Measurements from ENCODE around the gene FAM149A. TPM values are rescaled to one million over a fixed set of nuclear protein-coding genes. Genes with fewer than 3 reads are reported as not detected.

FAM149A gene
- polyA plus RNA-seq, 1 donor (not counting 4 experiments of a cell fraction or from before 2014, with no cell fraction given): 0.41 TPM

- TF ChIP-seq EZH2 (IDR thresholded peaks at IDR 0.05; ENCODE audit: low read length): peak; percentile 27
- TF ChIP-seq, protein P1, sequence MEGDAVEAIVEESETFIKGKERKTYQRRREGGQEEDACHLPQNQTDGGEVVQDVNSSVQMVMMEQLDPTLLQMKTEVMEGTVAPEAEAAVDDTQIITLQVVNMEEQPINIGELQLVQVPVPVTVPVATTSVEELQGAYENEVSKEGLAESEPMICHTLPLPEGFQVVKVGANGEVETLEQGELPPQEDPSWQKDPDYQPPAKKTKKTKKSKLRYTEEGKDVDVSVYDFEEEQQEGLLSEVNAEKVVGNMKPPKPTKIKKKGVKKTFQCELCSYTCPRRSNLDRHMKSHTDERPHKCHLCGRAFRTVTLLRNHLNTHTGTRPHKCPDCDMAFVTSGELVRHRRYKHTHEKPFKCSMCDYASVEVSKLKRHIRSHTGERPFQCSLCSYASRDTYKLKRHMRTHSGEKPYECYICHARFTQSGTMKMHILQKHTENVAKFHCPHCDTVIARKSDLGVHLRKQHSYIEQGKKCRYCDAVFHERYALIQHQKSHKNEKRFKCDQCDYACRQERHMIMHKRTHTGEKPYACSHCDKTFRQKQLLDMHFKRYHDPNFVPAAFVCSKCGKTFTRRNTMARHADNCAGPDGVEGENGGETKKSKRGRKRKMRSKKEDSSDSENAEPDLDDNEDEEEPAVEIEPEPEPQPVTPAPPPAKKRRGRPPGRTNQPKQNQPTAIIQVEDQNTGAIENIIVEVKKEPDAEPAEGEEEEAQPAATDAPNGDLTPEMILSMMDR (optimal IDR thresholded peaks at IDR 0.05 in 1 of 3, IDR thresholded peaks at IDR 0.05 in 1 of 3, conservative IDR thresholded peaks at IDR 0.05 in 1 of 3; ENCODE audit: extremely low read depth in 1 of 3, insufficient read depth in 2 of 3, low read length in 3 of 3): no peak
- no peak overlapping the region for H2AFZ ChIP-seq (ENCODE audit: control insufficient read depth, low read length)
- H3K9me1 ChIP-seq (ENCODE audit: control insufficient read depth, extremely low read depth, insufficient read depth, low read length): no peaks in the 10 kb centered on the region
- FAIRE-seq (no peak), DNase-seq (ENCODE audit: low read depth, low spot score) (no peak)
- H3K9ac ChIP-seq (ENCODE audit: control insufficient read depth, extremely low read depth, insufficient read depth, low read length): no peak overlapping the region
- dilution Hi-C loops (cut with MboI; ENCODE audit: extremely low pct_ligation_motif_present, low sequenced_read_pairs): no loop called here
- H3K4me1 ChIP-seq (ENCODE audit: control insufficient read depth, extremely low read depth, insufficient read depth, low read length): no peaks in the 10 kb centered on the region
- no peaks in the 10 kb centered on the region for H3K36me3 ChIP-seq (ENCODE audit: control insufficient read depth in 2 of 2, extremely low read depth in 1 of 2, insufficient read depth in 2 of 2, low read length in 2 of 2)
- no peaks in the 10 kb centered on the region for H4K20me1 ChIP-seq (ENCODE audit: control insufficient read depth, extremely low read depth, insufficient read depth, low read length)
- no peaks in the 10 kb centered on the region for H3K9me3 ChIP-seq (ENCODE audit: control insufficient read depth, low read depth, low read length)
- no peaks in the 10 kb centered on the region for H3K79me2 ChIP-seq (ENCODE audit: control insufficient read depth, insufficient read depth, low read length)
- H3K27me3 ChIP-seq (ENCODE audit: control insufficient read depth, extremely low read depth, insufficient read depth, low read length): peaks cover 33% of the 10 kb centered on the region
- peak overlapping the region in 2 of 3 experiments; percentile 7 to 14 for H3K4me3 ChIP-seq (ENCODE audit: control insufficient read depth in 2 of 3, extremely low read depth in 1 of 3, insufficient read depth in 2 of 3, low read depth in 1 of 3, low read length in 3 of 3)
- no peak overlapping the region for H3K27ac ChIP-seq (ENCODE audit: control insufficient read depth, insufficient read depth, low read length)
- peak overlapping the region; percentile 32 for H3K4me2 ChIP-seq (ENCODE audit: control insufficient read depth, extremely low read depth, insufficient read depth, low read depth, low read length)
Observed at GRCh38 chr4:186104890-186105646, 564 bp downstream of the FAM149A start.

DNA sequence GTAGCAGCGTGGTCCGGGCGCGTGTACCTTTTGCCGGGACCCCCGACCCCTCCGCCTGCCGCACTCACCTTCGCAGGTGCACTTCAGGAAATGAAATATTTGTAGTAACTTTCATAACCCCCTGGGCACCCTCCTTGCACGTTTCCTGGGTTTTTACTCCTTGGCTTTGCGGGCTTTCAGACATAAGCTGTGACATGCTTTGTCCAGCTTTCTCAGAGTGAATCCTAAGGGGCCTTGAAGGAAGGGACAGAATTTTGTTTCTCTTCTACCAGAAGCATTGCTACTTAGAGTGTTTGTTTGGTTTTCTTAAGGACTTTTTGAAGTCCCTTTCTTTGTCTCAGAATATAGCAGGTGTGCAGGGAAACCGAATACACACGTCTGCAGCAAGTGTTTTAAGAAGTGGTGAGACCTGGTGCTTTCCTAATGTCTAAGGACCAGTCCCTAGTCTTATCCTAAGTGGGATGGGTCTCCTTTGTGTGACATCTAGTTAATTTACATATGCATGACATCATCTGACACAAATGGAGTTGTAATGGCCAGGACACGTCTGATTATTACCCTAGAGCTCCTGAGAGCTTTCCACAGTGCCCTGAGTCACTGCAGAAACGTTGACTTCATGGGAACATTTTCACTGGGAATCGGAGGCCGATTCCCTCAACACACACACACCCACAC, 1.3 kb downstream of the FAM149A start:
- Histone ChIP-seq H3K4me3 (ENCODE audit: control insufficient read depth in 2 of 3, extremely low read depth in 1 of 3, insufficient read depth in 2 of 3, low read depth in 1 of 3, low read length in 3 of 3) (peak overlapping the region in 1 of 3 experiments; percentile 7), H3K9ac (ENCODE audit: control insufficient read depth, extremely low read depth, insufficient read depth, low read length) (no peak overlapping the region), H3K36me3 (ENCODE audit: control insufficient read depth in 2 of 2, extremely low read depth in 1 of 2, insufficient read depth in 2 of 2, low read length in 2 of 2) (no peaks in the 10 kb centered on the region), H3K4me1 (ENCODE audit: control insufficient read depth, extremely low read depth, insufficient read depth, low read length) (no peaks in the 10 kb centered on the region), H3K9me1 (ENCODE audit: control insufficient read depth, extremely low read depth, insufficient read depth, low read length) (no peaks in the 10 kb centered on the region), H4K20me1 (ENCODE audit: control insufficient read depth, extremely low read depth, insufficient read depth, low read length) (no peaks in the 10 kb centered on the region), H2AFZ (ENCODE audit: control insufficient read depth, low read length) (no peak overlapping the region), H3K9me3 (ENCODE audit: control insufficient read depth, low read depth, low read length) (no peaks in the 10 kb centered on the region), H3K79me2 (ENCODE audit: control insufficient read depth, insufficient read depth, low read length) (no peaks in the 10 kb centered on the region), H3K27ac (ENCODE audit: control insufficient read depth, insufficient read depth, low read length) (no peak overlapping the region), H3K4me2 (ENCODE audit: control insufficient read depth, extremely low read depth, insufficient read depth, low read depth, low read length) (no peak overlapping the region), H3K27me3 (ENCODE audit: control insufficient read depth, extremely low read depth, insufficient read depth, low read length) (peaks cover 33% of the 10 kb centered on the region)
- dilution Hi-C loops (cut with MboI; ENCODE audit: extremely low pct_ligation_motif_present, low sequenced_read_pairs): no loop called here
- no peak for FAIRE-seq
- TF ChIP-seq, protein P1 (optimal IDR thresholded peaks at IDR 0.05 in 1 of 3, IDR thresholded peaks at IDR 0.05 in 1 of 3, conservative IDR thresholded peaks at IDR 0.05 in 1 of 3; ENCODE audit: extremely low read depth in 1 of 3, insufficient read depth in 2 of 3, low read length in 3 of 3): no peak
- peak; percentile 77 for TF ChIP-seq EZH2 (IDR thresholded peaks at IDR 0.05; ENCODE audit: low read length)
- DNase-seq (ENCODE audit: low read depth, low spot score): no peak

All from keratinocyte (primary cell).